NK-92 (cell line): ENCODE measurements around the gene ALPK3.

ENCODE experiments used
- DNase-seq: peaks from one replicate; lab custom pipeline; 2025; ENCODE audit not compliant: unreplicated experiment; lab: John Stamatoyannopoulos, UW

The ALPK3 gene

DNA sequence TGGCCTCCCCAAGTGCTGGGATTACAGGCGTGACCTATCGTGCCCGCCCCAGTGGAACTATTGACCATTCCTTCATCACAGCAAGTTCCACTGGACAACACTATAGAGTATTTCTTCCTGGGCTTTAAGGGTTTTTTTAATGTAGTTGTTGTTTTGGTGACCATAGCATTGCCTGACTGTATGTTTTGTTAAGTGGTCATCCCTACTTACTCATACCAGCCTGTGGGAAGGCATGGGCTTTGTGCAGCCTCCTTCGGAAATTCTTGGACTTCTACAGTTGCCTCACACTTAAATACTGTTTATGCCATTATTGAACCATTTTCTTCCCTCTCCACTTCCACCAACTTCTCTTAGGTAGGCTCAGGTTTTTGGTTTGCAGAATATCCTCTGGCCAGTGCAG is 19.9 kb upstream of the ALPK3 start:
- no peak for DNase-seq

- no peak for DNase-seq
Measured at GRCh38 chr15:84797801-84798200, 19.4 kb upstream of the ALPK3 start.

DNA sequence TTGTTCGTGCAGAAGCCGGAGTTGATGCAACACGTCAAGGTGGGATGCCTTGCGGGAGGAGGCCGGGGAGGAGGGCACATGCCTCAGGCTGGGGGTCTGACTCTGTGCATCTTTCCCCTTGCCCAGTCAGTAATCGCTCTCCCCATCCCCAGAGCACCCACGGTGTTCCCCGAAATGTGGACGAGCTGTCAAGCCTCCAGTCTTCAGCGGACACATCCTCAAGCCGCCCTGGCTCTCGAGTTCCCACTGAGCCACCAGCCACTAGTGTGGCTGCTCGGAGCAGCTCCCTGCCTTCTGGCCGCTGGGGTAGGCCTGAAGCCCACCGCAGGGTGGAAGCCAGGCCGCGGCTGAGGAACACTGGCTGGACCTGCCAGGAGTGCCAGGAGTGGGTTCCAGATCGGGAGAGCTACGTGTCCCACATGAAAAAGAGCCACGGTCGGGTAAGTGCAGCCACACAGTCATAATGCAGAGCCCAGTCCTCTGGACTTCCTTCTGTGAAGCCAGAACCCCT is 18.7 kb upstream of the ALPK3 start:
- no peak for DNase-seq

DNA sequence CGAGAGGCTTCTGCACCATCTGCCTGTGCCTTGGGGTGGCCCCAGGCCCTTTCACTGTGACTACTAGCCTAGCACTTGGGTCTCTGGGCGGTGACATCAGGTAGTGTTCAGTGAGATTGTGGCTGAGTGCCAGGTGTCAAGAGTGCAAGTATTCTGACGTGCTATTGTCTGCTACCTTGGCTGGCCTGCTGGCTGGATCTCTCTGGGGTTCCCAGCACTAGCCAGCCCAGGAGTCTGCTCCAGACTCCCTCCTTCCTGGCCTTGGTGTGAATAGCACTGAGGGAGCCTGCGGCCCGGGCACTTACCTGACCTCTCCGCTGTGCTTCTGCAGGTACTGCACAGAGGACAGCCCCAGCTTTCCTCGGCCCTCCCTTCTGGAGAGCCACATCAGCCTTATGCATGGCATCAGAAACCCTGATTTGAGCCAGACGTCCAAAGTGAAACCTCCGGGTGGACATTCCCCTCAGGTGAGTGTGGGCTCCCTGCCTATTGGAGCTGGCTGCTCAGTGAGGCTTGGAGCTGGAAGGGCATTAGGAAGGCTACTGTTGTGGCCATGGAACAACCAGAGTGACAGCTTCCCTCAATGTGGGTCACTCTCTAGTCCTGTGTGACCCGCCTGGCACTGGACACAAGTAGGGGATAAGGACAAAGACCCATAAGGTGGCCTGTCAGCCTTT is 17.5 kb upstream of the ALPK3 start:
- no peak for DNase-seq

DNA sequence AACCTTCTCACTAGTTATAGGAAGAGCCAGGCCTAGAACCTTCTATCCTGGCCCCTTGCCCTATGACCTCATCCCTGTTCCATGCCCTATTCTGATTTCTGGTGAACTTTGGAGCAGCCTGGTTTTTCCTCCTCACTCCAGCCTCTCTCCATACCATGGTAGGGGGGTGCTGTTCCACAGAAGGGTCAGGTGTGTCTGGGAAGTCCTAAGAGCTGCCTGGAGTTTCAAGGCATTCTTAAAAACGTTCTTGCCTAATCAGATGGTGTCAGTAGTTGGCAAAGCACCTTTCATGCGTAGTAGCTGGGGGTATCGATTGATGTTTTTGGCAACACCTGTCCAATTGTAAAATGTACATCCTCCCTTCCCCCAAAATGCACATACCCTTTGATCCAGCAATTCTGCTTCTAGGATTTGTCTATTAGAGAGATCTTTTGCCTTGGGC is 16.8 kb upstream of the ALPK3 start:
- DNase-seq = no peak

DNA sequence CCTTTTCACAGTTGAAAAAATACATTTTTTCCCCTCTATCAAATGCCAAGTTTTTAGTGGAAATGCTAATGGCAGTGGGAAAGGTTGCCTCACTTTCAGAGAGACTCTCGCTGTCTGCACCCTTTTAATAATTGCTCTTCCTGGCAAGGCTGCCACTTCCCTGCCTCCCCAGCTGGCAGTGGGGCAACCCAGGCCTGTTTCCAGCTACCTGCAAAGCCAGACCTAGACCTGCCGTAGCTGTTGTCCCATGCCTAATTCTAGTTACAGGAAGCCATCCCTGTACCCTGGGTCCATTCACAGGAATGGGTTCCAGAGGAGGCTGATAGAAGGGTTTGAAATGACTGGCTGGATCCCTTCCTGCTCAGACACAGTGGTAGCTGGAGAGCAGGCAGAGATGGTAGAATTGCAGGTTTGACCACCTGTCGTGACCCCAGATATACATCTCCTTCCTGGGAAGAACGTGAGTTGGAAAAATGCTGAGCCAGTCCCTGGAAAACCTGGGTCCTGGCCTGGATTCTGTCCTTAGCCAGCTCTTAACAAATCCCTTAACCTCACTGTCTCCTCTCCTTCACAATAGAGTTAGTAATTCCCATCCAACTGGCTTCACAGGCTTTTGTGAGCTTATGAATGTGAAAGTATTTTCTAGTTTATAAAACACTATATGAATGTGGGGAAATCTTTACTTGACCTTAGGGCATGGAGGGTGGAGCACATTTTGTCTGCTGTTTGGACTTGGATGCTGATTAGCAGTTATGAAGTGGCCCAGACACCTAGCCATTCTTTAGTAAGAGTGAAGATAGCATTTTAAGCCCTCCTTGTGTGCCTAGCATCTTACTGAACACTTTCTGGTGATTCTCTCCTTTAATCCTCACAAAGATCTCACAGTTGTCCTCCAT is 12.9 kb upstream of the ALPK3 start:
- DNase-seq = no peak

DNA sequence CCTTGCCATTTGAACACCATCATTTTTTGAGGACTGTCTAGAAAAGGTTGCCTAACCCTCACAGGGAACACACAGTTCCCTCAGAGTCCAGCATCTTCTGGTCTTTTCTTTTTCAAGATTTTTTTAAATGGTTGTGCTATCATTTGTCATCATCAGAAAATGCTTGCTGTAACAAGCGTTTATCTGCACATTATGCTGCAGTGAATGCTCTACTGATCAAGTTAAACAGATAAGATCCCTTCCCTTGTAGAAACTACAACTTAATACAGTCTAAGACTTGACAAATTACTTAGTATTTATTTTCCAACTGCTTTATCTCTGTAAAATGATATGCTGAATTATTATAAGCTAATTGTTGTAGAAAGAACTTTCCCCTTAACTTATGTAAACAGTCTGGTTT is 11.9 kb upstream of the ALPK3 start:
- DNase-seq = no peak

DNA sequence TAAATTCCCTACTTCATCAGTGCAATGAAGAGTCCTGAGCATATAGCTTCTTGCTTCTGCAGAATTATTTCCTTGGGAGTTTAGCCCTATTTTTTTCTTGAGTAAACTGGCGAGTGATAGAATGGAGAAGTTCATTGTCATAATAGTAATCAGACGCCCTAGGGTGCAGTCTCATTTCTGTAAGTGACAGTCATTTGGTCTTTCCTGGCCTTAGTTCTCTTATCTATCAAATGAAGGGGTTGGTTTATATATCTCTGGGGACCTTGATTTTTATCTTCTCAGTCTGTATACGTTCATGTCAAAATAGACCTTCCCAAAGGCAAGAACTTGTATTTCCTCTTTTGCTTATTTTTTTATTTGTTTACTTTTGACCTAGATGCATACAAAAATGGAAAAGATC is 9.9 kb upstream of the ALPK3 start:
- DNase-seq = no peak

GRCh38 chr15:84810073-84810840 is 6.9 kb upstream of the ALPK3 start:
- DNase-seq = no peak

DNA sequence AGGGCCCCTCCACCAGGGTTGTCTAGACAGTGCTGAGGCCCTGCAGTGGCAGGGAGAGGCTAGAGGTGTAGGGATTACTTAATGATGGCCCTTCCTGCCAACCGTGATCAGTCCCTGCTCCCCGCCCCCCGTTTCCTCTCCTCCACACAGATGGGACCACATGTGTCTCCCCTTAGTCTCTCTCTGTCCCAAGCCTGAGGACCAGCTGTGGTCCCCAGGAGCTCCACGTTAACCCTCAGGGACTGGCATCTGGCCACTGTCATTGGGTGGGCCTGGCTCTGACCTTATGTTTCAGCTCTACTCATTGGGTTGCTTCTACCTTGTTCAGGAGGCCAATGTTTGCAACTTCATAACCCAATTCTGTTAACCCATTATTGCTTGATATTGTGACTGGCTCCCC is 6.0 kb upstream of the ALPK3 start:
- no peak for DNase-seq

GRCh38 chr15:84811828-84812227 is 5.3 kb upstream of the ALPK3 start:
- DNase-seq = no peak

- DNase-seq = no peak
Measured at GRCh38 chr15:84812842-84813241, 4.3 kb upstream of the ALPK3 start.

DNA sequence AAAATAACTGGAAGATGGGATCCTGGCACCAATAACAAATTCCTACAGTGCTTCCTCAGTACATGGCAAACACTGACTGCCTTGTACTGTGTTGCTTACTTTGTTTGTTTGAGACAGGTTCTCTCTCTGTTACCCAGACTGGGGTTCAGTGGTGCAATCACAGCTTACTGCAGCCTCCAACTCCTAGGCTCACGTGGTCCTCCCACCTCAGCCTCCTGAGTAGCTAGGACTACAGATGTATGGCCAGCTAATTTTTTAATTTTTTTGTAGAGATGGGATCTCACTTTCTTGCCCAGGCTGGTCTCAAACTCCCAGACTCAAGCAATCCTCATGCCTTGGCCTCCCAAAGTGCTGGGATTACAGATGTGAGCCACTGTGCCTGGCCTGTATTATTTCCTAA is 3.7 kb upstream of the ALPK3 start:
- DNase-seq = no peak

GRCh38 chr15:84813931-84814330 is 3.2 kb upstream of the ALPK3 start:
- DNase-seq = no peak

DNA sequence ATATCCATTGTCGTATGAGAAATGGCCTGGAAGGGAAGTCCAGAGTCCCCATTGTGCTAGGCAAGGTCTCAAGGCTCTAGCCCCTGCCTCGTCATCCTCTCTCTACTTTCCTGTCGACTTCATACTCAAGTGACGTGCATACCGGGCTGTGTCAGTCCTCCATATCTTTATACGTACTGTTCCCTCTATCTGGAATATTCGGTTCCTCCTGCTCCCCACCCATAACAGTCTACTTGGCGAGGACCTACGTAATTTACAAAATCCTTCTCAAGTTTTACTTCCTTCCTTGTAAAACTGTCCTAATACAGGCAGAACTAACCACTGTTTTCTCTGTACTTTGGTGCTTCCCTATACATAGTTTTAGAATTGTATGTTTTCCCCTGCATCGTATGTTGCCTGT is 2.2 kb upstream of the ALPK3 start:
- no peak for DNase-seq

DNA sequence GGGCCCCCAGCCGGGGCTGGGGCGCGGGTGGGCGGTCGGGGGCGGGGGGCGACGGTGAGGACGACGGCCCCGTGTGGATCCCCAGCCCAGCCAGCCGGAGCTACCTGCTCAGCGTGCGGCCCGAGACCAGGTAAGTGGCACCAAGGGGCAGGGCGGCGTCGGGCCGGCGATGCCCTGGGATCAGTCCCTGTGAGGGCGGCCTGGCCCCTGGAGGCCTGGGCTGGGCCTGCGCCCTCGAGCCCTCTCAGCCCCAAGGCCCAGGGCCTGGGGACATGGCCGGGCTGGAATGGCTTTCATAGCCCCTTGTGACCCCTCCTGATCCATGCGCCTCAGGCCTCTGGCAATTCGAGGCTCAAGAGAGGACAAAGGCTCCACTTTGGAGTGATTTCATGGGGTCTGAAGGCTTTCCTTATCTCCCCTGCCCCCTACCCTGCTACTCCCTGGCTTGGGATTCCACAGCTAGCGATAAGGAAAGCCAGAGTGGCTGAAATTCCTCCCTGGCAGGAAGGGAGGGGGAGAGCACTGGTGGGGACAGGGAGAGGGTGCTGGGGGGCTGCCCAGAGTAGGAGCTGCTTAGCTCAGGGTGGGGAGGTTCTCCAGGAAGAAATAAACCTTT is 418 bp downstream of the ALPK3 start:
- DNase-seq = no peak

GRCh38 chr15:84818261-84819131 is 1.3 kb downstream of the ALPK3 start:
- DNase-seq = no peak

DNA sequence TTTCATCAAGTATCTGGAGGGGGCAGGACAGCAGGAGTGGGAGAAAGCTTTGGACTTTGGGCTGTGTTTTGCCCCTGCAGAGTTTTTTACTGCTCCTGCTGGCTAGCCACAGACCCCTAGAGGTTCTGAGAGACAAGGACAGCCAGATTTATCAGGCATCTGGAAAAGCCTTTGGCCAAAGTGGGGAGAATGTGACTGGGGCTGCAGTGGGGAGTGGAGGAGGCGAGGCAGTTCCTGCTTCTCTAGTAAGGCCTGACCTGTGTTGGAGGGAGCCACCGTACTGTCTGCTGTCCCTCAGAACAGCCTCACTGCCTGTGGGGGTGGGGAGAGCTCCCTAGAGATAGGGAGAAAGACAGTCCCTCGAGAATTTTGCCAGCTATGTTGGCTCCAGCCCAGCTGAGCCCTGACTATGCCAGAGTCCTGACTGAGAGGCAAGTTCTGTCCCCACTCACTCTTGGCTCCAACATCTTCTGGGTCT is 2.2 kb downstream of the ALPK3 start:
- no peak for DNase-seq

GRCh38 chr15:84819791-84820190 is 2.6 kb downstream of the ALPK3 start:
- no peak for DNase-seq

DNA sequence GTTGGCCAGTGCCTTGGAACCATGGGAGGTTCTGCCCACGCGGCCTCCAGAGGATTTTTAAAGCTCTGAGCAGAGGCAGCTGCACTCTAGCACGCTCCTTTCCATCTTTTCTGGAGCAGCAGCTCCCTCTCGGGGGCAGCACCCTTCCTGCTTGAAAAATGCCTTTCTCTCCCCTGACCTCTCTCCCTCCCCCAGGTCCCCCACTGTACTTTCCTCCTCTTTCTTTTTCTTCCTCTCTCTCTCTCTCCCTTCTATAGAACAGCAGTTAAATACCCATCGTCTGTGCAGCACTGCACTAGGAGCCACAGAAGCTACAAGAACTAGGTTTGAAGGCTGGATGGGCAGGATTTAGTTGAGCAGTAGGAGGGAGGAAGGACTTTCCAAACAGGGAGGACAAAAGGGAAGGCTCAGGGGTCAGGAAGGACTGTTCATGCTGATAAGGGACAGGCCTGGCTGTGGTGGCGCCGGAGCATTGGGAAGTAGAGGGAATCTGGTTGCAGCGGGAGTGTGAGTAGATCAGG is 4.4 kb downstream of the ALPK3 start:
- DNase-seq = no peak
